ENCODE data around the gene MCIDAS. TPM values are rescaled to one million over a fixed set of nuclear protein-coding genes. Genes with fewer than 3 reads are reported as not detected.

Gene MCIDAS
- total RNA-seq, 1 experiment from 2014 or later: 6.4 TPM

MicroRNAs within 50 kb of the gene (microRNA counts, 767-probe panel; counts per million panel counts)
- microRNA hsa-miR-449a (not detected), microRNA hsa-miR-449b-5p (not detected), microRNA hsa-miR-449c-5p (not detected)

Small RNAs within 50 kb of the gene (microRNA-seq; reads per million reads assigned to microRNA genes)
- gene MIR449A (ENCODE audit: borderline number of aligned reads): 254 reads per million, percentile 70 among the genes with 10 or more reads in this experiment
- 6.8 reads per million, percentile 17 among the genes with 10 or more reads in this experiment for gene MIR449B (ENCODE audit: borderline number of aligned reads)
- 16.1 reads per million, percentile 38 among the genes with 10 or more reads in this experiment for gene MIR449C (ENCODE audit: borderline number of aligned reads)

Other genes with a start within 250 kb of the MCIDAS start
- gene ESM1, start 241.7 kb downstream of the MCIDAS start, total RNA-seq (2021; ENCODE audit: unreplicated experiment): not detected
- not detected for gene GZMK, start 203.1 kb downstream of the MCIDAS start, total RNA-seq (2021; ENCODE audit: unreplicated experiment)
- gene GZMA, start 124.7 kb downstream of the MCIDAS start, total RNA-seq (2021; ENCODE audit: unreplicated experiment): not detected
- gene GPX8, start 67.1 kb downstream of the MCIDAS start, total RNA-seq (2021; ENCODE audit: unreplicated experiment): 36.5 TPM
- not detected for gene CDC20B, start 54.1 kb downstream of the MCIDAS start, total RNA-seq (2021; ENCODE audit: unreplicated experiment)
- gene CCNO, start 6.3 kb upstream of the MCIDAS start, total RNA-seq (2021; ENCODE audit: unreplicated experiment): 12.1 TPM
- 24.3 TPM for gene DHX29, start 80.4 kb upstream of the MCIDAS start, total RNA-seq (2021; ENCODE audit: unreplicated experiment)
- gene MTREX, start 80.7 kb upstream of the MCIDAS start, total RNA-seq (2021; ENCODE audit: unreplicated experiment): 101 TPM

All from HCT116 (cell line).